H7 (cell line): Measurements from ENCODE around the gene GGA1. TPM values are rescaled to one million over a fixed set of nuclear protein-coding genes. Genes with fewer than 3 reads are reported as not detected.

Experiments used
- DNase-seq: peaks from one replicate; pipeline ENCODE4 v3.0.0; 2012
- H3K27me3 ChIP-seq: 2 replicates; pipeline ENCODE4 v1.6.0; 2011; ENCODE audit warnings: mild to moderate bottlenecking, low read length; ENCODE audit not compliant: control insufficient read depth, insufficient read depth
- H3K36me3 ChIP-seq: replicated peaks from 2 replicates; pipeline ENCODE4 v1.5.1; 2011; ENCODE audit warnings: low read length; ENCODE audit not compliant: control insufficient read depth, insufficient read depth
- H3K4me3 ChIP-seq: 2 replicates; pipeline ENCODE4 v1.5.1; 2011; ENCODE audit warnings: low read depth, mild to moderate bottlenecking, control low read depth, low read length, moderate library complexity; ENCODE audit not compliant: insufficient read depth
- total RNA-seq: library from RNA; depleted of rRNA; stranded (reverse); fragments of >200 nt; shearing (Covaris generic); gene quantifications from 2 replicates; pipeline ENCODE4 v1.2.3, GENCODE V29; 2014

Gene GGA1
- total RNA-seq, 1 experiment from 2014 or later: 67.9 TPM

GRCh38 chr22:37626556-37627075 lies 18.0 kb downstream of the GGA1 start:
- H3K36me3 ChIP-seq: peaks cover 26% of the 10 kb centered on the region
- H3K27me3 ChIP-seq: no peaks in the 10 kb centered on the region
- no peak for DNase-seq
- H3K4me3 ChIP-seq: no peak overlapping the region

- H3K27me3 ChIP-seq: no peaks in the 10 kb centered on the region
- DNase-seq: no peak
- H3K4me3 ChIP-seq: no peak overlapping the region
- H3K36me3 ChIP-seq: peaks cover 26% of the 10 kb centered on the region
These were observed 18.5 kb downstream of the GGA1 start for GRCh38 chr22:37627121-37627520.

- Histone ChIP-seq H3K4me3 (no peak overlapping the region), H3K36me3 (peaks cover 27% of the 10 kb centered on the region), H3K27me3 (no peaks in the 10 kb centered on the region)
- DNase-seq: no peak
These were observed 18.9 kb downstream of the GGA1 start for GRCh38 chr22:37627545-37627944.

GRCh38 chr22:37628830-37629229 lies 20.2 kb downstream of the GGA1 start:
- Histone ChIP-seq H3K4me3 (no peak overlapping the region), H3K27me3 (no peaks in the 10 kb centered on the region), H3K36me3 (peaks cover 24% of the 10 kb centered on the region)
- DNase-seq: no peak

DNA sequence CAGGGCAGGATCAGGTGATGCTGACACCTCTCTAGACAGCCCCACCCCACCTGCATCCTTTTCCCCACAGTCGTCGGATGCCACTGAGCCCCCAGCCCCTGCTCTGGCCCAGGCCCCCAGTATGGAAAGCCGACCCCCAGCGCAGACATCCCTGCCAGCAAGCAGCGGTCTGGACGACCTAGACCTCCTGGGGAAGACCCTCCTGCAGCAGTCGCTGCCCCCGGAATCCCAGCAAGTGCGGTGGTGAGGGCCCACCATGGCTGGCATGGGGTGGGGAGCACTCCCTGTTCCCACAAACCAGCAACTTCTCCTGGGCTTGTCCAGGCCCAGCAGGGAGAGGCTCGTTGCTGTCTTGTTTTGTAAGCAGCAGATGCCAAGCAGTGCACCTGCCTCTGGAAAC lies 21.3 kb downstream of the GGA1 start:
- Histone ChIP-seq H3K36me3 (peaks cover 16% of the 10 kb centered on the region), H3K27me3 (no peaks in the 10 kb centered on the region), H3K4me3 (no peak overlapping the region)
- DNase-seq: no peak

DNA sequence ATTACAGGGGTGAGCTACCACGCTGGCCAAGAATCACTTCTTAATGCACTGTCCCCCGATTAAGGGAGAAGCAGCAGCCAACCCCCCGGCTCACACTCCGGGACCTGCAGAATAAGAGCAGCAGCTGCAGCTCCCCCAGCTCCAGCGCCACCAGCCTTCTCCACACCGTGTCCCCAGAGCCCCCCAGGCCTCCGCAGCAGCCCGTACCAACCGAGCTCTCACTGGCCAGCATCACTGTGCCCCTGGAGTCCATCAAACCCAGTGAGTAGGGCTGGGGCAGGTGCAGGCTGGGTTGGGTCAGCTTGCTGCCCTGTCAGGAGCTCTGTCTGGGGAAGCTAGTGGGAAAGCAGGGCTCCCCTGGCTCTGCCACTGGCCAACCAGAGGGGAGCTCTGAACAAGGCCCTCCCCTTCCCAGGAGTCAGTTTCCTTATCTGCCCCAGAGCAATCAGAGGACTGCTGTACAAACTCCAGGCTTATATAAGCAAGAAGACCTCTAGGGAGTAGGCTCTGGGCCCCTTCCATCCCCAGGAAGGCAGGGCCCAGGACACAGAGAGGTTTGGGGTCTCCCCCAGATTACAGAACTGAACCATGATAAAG lies 22.3 kb downstream of the GGA1 start:
- Histone ChIP-seq H3K36me3 (peaks cover 12% of the 10 kb centered on the region), H3K4me3 (no peak overlapping the region), H3K27me3 (no peaks in the 10 kb centered on the region)
- DNase-seq: peak; percentile 63

DNA sequence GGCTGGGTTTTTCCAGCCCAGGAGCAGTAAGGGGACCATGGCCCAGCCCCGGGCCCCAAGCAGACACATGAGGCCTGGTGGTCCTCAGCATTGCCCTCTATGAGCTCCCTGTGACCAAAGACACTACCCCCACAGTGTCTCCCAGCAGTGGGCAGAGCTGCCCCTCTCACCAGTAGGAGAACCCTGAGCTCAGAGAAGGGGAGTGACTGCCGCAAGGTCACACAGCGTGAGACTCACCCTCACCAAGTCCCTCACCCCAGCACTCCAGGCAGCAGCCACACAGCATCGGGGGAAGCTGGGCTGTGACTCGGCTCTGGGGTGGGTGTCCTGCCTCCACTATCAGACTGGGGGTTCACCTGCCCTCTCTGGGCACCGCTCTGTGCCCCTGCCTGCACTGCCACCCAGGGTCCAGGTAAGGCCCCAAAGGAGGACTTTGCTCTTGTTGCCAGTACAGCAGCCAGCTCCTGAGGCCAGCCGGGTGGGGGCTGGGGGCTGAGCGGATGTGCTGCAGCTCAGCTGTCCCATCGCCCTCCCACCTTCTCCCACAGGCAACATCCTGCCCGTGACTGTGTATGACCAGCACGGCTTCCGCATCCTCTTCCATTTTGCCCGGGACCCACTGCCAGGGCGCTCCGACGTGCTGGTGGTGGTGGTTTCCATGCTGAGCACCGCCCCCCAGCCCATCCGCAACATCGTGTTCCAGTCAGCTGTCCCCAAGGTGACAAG lies 23.0 kb downstream of the GGA1 start:
- peak; percentile 64 for DNase-seq
- peaks cover 8% of the 10 kb centered on the region for H3K36me3 ChIP-seq
- H3K4me3 ChIP-seq: no peak overlapping the region

GRCh38 chr22:37632174-37633088 lies 23.8 kb downstream of the GGA1 start:
- H3K36me3 ChIP-seq: peaks cover 8% of the 10 kb centered on the region
- H3K4me3 ChIP-seq: no peak overlapping the region
- H3K27me3 ChIP-seq: no peaks in the 10 kb centered on the region
- DNase-seq: peak; percentile 66

More for the DNA sequence above, 23.0 kb downstream of the GGA1 start:
- H3K27me3 ChIP-seq: no peaks in the 10 kb centered on the region

GRCh38 chr22:37633089-37633624 lies 24.5 kb downstream of the GGA1 start:
- Histone ChIP-seq H3K4me3 (no peak overlapping the region), H3K36me3 (peaks cover 8% of the 10 kb centered on the region), H3K27me3 (no peaks in the 10 kb centered on the region)
- no peak for DNase-seq

- DNase-seq: peak; percentile 92
- Histone ChIP-seq H3K4me3 (peak overlapping the region; percentile 20; the same call in 1 of the 2 replicates), H3K27me3 (no peaks in the 10 kb centered on the region), H3K36me3 (peaks cover 7% of the 10 kb centered on the region)
These were observed 25.2 kb downstream of the GGA1 start for GRCh38 chr22:37633625-37634416.

DNA sequence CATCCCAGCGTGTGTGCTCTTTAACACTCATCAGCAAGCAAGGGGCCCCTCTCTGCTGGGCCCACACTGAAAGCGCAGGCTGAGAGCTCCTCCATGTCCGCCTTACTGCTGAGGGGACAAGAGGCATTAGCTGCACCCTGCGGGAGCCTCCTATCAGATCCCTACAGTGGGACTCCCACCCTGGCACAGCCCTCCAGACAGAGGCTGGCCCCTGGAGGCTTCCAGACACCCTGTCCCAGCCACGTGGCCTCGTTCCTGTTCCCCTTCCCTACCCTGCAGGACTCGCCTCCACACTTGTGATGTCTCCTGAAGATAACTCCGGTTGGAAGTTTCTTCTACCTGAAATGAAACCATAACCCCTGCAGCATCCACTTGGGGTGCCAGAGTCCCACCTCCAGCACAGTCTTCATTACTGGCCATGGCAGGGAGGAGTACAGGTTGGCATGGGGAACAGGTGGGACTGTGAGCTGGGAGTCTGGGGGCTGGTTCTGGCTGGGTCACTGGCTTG lies 25.8 kb downstream of the GGA1 start:
- Histone ChIP-seq H3K36me3 (peaks cover 5% of the 10 kb centered on the region), H3K27me3 (no peaks in the 10 kb centered on the region), H3K4me3 (no peak overlapping the region)
- peak; percentile 68 for DNase-seq

DNA sequence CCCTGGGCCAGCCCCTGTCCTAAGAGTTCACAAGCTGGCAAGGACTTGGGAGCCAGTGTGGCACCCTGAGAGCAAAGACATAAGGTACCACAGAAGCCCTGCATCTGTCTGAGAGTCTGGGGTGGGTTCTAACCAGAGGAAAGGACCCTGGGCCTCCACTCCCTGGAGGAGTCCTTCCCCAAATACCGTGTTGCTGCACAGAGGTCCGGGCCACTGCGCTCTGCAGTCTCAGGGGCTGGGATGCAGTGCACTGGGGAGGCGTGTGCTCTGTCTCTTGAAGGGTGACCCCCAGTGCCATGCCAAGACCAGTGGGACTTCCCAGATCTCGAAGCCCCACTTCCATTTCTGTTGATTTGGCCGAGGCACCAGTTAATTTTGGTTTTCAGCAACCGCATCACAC lies 26.5 kb downstream of the GGA1 start:
- Histone ChIP-seq H3K4me3 (no peak overlapping the region), H3K36me3 (peaks cover 4% of the 10 kb centered on the region), H3K27me3 (no peaks in the 10 kb centered on the region)
- no peak for DNase-seq

GRCh38 chr22:37636186-37636948 lies 27.7 kb downstream of the GGA1 start:
- DNase-seq: peak; percentile 73
- peaks cover 5% of the 10 kb centered on the region for H3K36me3 ChIP-seq
- no peak overlapping the region for H3K4me3 ChIP-seq
- no peaks in the 10 kb centered on the region for H3K27me3 ChIP-seq
